Tibial nerve (tissue), 4 donors: ENCODE data around the gene SHC4. TPM values are rescaled to one million over a fixed set of nuclear protein-coding genes. Genes with fewer than 3 reads are reported as not detected.

Source experiments
- DNase-seq, 2 donors: peaks; one replicate each; pipeline ENCODE4 v3.0.0-alpha.2; 2019; ENCODE audit warnings: low spot score in 2 of 2
- H3K27ac ChIP-seq, 4 donors: fragments of 200-600 bp; sonication (generic) in 3 of 4; one replicate each; pipeline ENCODE4 v1.5.1; 2017 to 2019; ENCODE audit warnings: mild to moderate bottlenecking in 1 of 4
- H3K27me3 ChIP-seq, 2 donors: fragments of 200-600 bp; sonication (generic) in 1 of 2; one replicate each; pipeline versions ENCODE4 v1.5.1 to v1.6.0; 2017 to 2019
- H3K36me3 ChIP-seq, 3 donors: fragments of 200-600 bp; sonication (generic); one replicate each; pipeline ENCODE4 v1.5.1; 2018 to 2019
- H3K4me1 ChIP-seq, 4 donors: fragments of 200-600 bp; sonication (generic) in 3 of 4; one replicate each; pipeline ENCODE4 v1.5.1; 2017 to 2019
- H3K4me3 ChIP-seq, 4 donors: fragments of 200-600 bp; sonication (generic) in 3 of 4; one replicate each; pipeline ENCODE4 v1.5.1; 2017 to 2019; ENCODE audit warnings: mild to moderate bottlenecking in 1 of 4, moderate library complexity in 1 of 4
- H3K9me3 ChIP-seq, 4 donors: fragments of 200-600 bp; sonication (generic) in 3 of 4; one replicate each; pipeline ENCODE4 v1.5.1; 2017 to 2019
- EP300 ChIP-seq, 2 donors: sonication (generic); formaldehyde crosslinking; IDR thresholded peaks; one replicate each; pipeline ENCODE4 v1.6.1; 2017; ENCODE audit warnings: antibody characterized with exemption in 2 of 2, mild to moderate bottlenecking in 1 of 2
- POLR2A ChIP-seq, 2 donors: fragments of 450-650 bp; IDR thresholded peaks; one replicate each; pipeline ENCODE4 v1.6.1; 2017; ENCODE audit warnings: antibody characterized with exemption in 2 of 2, mild to moderate bottlenecking in 2 of 2, moderate library complexity in 2 of 2
- WGBS, 2 donors: methylation state at CpG; one replicate each; pipeline ENCODE4 v1.1.5; 2018; 5-methylcytosine and 5-hydroxymethylcytosine counted together
- total RNA-seq, 4 donors: library from RNA; depleted of rRNA; stranded (reverse); fragments of >200 nt; gene quantifications; one replicate each; pipeline ENCODE4 v1.1.0, GENCODE V29; 2016
- TF ChIP-seq, protein P1 (sequence below), 5 experiments: fragments of 200-600 bp in 3 of 5; fragments of 450-650 bp in 2 of 5; sonication (generic) in 3 of 5; IDR thresholded peaks; one replicate each; pipeline ENCODE4 v1.5.1; 2016 to 2019; ENCODE audit warnings: antibody characterized with exemption in 5 of 5, mild to moderate bottlenecking in 3 of 5, moderate library complexity in 2 of 5

Gene SHC4
- total RNA-seq, 4 donors from 2014 or later, result 36.9 to 71.7 (median 47.5) TPM

DNA sequence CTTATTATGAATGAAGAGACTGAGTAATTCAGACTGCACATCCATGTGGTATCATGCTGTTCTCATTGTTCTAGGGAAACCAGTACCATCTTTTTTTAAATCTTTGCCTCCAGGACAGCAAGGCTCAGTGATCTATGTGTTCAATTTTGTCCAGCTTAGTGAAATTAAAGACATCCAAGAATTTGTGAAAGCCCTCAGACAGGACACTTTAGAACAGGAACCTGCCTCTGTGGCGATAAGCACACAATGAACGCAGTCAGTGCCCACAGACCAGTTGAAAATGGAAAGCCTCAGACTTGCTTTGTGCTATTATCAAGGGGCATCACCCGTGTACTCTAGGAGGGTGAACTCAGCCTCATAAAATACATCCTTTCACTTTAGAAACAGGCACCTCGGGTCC is 65.7 kb downstream of the SHC4 start:
- Histone ChIP-seq H3K27me3 (no peaks in the 10 kb centered on the region), H3K9me3 (no peaks in the 10 kb centered on the region), H3K4me3 (peak overlapping the region; percentile 21 to 49 (median 26)), H3K36me3 (no peaks in the 10 kb centered on the region), H3K27ac (peak overlapping the region; percentile 68 to 98 (median 88)), H3K4me1 (peaks cover 0 to 44% (median 10%) of the 10 kb centered on the region in 4 donors)
- 22 to 34% methylated on average over 4 of the region's 4 CpGs for WGBS, 2 donors
- DNase-seq, result no peak
- TF ChIP-seq EP300 (IDR thresholded peaks at IDR 0.05) (no peak), POLR2A (IDR thresholded peaks at IDR 0.05) (no peak)
- TF ChIP-seq, protein P1, sequence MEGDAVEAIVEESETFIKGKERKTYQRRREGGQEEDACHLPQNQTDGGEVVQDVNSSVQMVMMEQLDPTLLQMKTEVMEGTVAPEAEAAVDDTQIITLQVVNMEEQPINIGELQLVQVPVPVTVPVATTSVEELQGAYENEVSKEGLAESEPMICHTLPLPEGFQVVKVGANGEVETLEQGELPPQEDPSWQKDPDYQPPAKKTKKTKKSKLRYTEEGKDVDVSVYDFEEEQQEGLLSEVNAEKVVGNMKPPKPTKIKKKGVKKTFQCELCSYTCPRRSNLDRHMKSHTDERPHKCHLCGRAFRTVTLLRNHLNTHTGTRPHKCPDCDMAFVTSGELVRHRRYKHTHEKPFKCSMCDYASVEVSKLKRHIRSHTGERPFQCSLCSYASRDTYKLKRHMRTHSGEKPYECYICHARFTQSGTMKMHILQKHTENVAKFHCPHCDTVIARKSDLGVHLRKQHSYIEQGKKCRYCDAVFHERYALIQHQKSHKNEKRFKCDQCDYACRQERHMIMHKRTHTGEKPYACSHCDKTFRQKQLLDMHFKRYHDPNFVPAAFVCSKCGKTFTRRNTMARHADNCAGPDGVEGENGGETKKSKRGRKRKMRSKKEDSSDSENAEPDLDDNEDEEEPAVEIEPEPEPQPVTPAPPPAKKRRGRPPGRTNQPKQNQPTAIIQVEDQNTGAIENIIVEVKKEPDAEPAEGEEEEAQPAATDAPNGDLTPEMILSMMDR (IDR thresholded peaks at IDR 0.05), result no peak

DNA sequence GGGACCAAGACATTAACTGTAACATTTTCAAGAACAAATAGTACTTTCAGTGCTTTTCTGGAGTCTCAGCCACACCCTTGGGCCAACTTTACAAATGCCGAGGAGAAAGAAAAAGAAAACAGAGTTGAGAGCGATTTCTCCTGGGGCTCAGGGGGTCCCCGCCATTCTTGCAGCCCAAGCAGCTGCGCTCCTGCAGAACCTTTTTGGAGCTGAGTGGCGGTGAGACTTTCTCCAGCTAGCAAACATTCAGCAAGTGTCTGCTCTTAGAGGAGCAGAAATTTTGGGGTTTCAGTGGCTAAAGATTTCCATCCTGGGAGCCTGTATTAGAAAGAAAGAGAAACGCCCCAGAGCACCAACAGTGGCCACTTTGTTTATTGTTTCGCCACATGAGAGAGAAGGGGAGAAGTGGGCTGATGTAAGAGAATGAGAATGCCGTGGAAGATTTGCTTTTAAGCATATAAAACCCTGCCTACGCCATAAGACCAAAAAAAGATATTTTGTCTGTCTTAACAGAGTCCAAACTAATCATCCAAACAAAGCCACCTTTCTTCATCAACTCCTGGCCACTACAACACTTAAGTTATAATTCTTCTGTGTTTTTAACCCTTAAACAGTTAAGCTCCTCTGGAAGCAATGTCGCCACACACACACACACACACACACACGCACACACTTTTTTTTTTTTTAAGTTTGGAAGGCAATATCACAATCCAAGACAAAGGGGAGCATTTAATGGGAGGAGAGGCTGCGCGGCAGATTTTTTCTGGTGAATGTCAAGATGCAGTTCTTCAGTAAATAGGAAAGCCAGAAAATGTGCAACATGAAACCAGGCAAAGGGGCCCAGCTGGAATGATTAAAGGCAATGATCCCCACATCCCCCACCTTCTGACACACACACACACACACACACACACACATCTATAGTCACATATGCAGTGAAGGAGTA is 66.6 kb downstream of the SHC4 start:
- 12 to 19% methylated on average over 13 of the region's 13 CpGs for WGBS, 2 donors
- TF ChIP-seq EP300 (IDR thresholded peaks at IDR 0.05) (peak in 1 of 2 donors; percentile 70), POLR2A (IDR thresholded peaks at IDR 0.05) (peak in 1 of 2 donors; percentile 16)
- TF ChIP-seq, protein P1 (IDR thresholded peaks at IDR 0.05), result no peak
- no peaks in the 10 kb centered on the region for H3K9me3 ChIP-seq
- DNase-seq, result peak in 1 of 2 donors; percentile 21
- H3K27me3 ChIP-seq, result no peaks in the 10 kb centered on the region
- peak overlapping the region; percentile 68 to 98 (median 88) for H3K27ac ChIP-seq
- peaks cover 0 to 37% (median 10%) of the 10 kb centered on the region in 4 donors for H3K4me1 ChIP-seq
- peak overlapping the region; percentile 21 to 49 (median 26) for H3K4me3 ChIP-seq
- no peaks in the 10 kb centered on the region for H3K36me3 ChIP-seq

DNA sequence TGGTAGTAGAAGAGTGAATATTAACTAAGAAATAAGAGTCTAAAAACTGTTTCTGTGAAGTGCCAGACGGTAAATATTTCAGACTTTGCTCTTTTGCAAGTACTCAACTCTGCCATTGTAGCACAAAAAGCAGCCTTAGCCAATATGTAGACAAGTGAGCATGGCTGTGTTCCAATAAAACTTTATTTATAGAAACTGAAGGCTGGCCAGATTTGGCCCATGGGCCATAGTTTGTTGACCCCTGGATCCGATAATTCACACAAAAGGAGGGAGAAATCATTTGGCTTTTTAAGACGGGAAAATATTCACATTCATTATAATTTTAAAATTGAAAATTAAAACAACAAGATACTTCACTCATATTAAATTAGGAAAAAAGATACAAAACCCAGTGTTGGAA is 70.4 kb downstream of the SHC4 start:
- H3K9me3 ChIP-seq, result no peaks in the 10 kb centered on the region
- peak overlapping the region in 3 of 4 donors; percentile 19 to 95 (median 78) for H3K27ac ChIP-seq
- H3K36me3 ChIP-seq, result no peaks in the 10 kb centered on the region
- TF ChIP-seq EP300 (IDR thresholded peaks at IDR 0.05) (no peak), POLR2A (IDR thresholded peaks at IDR 0.05) (no peak)
- TF ChIP-seq, protein P1 (IDR thresholded peaks at IDR 0.05), result no peak
- H3K4me1 ChIP-seq, result peaks cover 0 to 39% (median 3%) of the 10 kb centered on the region in 4 donors
- no peaks in the 10 kb centered on the region for H3K27me3 ChIP-seq
- 28 to 31% methylated on average over 3 of the region's 3 CpGs for WGBS, 2 donors
- DNase-seq, result no peak
- no peak overlapping the region for H3K4me3 ChIP-seq

DNA sequence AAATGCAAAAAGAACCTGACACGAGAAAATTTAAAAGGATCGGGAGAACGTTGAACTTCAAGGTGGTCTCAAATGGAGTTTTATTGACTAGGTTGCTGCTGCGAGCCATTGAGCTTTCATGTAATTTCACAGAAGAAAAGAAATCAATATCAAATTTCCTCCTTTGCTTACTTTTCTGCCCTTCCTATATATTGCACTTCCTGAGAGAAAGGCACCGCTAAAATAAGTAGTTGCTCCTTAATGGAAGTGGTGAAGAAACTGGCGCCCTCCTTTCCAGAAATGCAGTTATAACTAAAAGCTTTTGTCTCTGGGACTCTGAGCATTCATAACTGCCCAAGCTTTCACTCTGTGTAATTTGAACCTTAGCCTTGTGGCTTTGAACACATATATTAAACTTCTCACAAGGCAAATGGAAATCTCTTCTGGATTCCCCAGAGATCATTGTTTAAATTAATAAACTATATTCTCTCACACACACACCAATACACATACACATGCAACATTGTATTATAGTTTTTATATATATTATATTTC is 72.4 kb downstream of the SHC4 start:
- H3K27ac ChIP-seq, result peak overlapping the region; percentile 13 to 95 (median 68)
- H3K36me3 ChIP-seq, result no peaks in the 10 kb centered on the region
- peak overlapping the region in 1 of 4 donors; percentile 8 for H3K4me3 ChIP-seq
- TF ChIP-seq EP300 (IDR thresholded peaks at IDR 0.05) (no peak), POLR2A (IDR thresholded peaks at IDR 0.05) (no peak)
- TF ChIP-seq, protein P1 (IDR thresholded peaks at IDR 0.05), result no peak
- peaks cover 0 to 31% (median under 1%) of the 10 kb centered on the region in 4 donors for H3K4me1 ChIP-seq
- DNase-seq, result no peak
- H3K9me3 ChIP-seq, result no peaks in the 10 kb centered on the region
- no peaks in the 10 kb centered on the region for H3K27me3 ChIP-seq
- 40 to 45% methylated on average over 6 of the region's 6 CpGs for WGBS, 2 donors
